Sigmoid colon (tissue), 7 donors: ENCODE data around the gene ZFP92. TPM values are rescaled to one million over a fixed set of nuclear protein-coding genes. Genes with fewer than 3 reads are reported as not detected.

Experiments
- DNase-seq: peaks from one replicate; pipeline ENCODE4 v3.0.0-alpha.2; 2019
- H3K27ac ChIP-seq, 4 donors: fragments of 200-600 bp; sonication (generic); one replicate each; pipeline ENCODE4 v1.5.1; 2016 to 2019; ENCODE audit warnings: mild to moderate bottlenecking in 1 of 4
- H3K27me3 ChIP-seq, 3 donors: fragments of 200-600 bp; sonication (generic); one replicate each; pipeline ENCODE4 v1.5.1; 2019; ENCODE audit warnings: mild to moderate bottlenecking in 1 of 3
- H3K36me3 ChIP-seq, 4 donors: fragments of 200-600 bp; sonication (generic); one replicate each; pipeline ENCODE4 v1.5.1; 2016 to 2019
- H3K4me1 ChIP-seq, 4 donors: fragments of 200-600 bp; sonication (generic); one replicate each; pipeline ENCODE4 v1.5.1; 2017 to 2019
- H3K4me3 ChIP-seq, 4 donors: fragments of 200-600 bp; sonication (generic); one replicate each; pipeline ENCODE4 v1.5.1; 2017 to 2019; ENCODE audit warnings: mild to moderate bottlenecking in 2 of 4, moderate library complexity in 1 of 4
- H3K9me3 ChIP-seq, 4 donors: fragments of 200-600 bp in 3 of 4; sonication (generic) in 3 of 4; one replicate each; pipeline versions ENCODE4 v1.5.1 to v1.6.1; 2013 to 2019
- EP300 ChIP-seq, 4 donors: sonication (generic); formaldehyde crosslinking; IDR thresholded peaks; one replicate each; pipeline ENCODE4 v1.6.1; 2017; ENCODE audit warnings: antibody characterized with exemption in 4 of 4
- POLR2A ChIP-seq, 2 donors: fragments of 450-650 bp; IDR thresholded peaks; one replicate each; pipeline ENCODE4 v1.6.1; 2016; ENCODE audit warnings: antibody characterized with exemption in 2 of 2, mild to moderate bottlenecking in 2 of 2, moderate library complexity in 2 of 2
- POLR2AphosphoS5 ChIP-seq, 4 donors: sonication (generic); formaldehyde crosslinking; IDR thresholded peaks; one replicate each; pipeline ENCODE4 v1.6.1; 2017; ENCODE audit warnings: antibody characterized with exemption in 4 of 4
- WGBS, 2 donors: extraction: QIAGEN DNeasy Blood & Tissue Kit; methylation state at CpG; one replicate each; pipeline ENCODE4 v1.1.7; 2013; 5-methylcytosine and 5-hydroxymethylcytosine counted together
- intact Hi-C: fragments of 100-400 bp; cut with DNase I; formaldehyde crosslinking; loops from one replicate; pipeline ENCODE4 v1.15.1; 2023
- polyA plus RNA-seq, 3 donors: library from polyadenylated mRNA; stranded (reverse); fragments of 200-250 nt; gene quantifications; one replicate each; pipeline ENCODE4 v1.2.3, GENCODE V29; 2013
- total RNA-seq, 4 donors: library from RNA; depleted of rRNA; stranded (reverse); fragments of >200 nt; gene quantifications; one replicate each; pipeline ENCODE4 v1.1.0, GENCODE V29; 2016
- TF ChIP-seq, protein P1 (sequence below), 4 experiments: fragments of 450-650 bp in 3 of 4; fragments of 200-600 bp in 1 of 4; IDR thresholded peaks; one replicate each; pipeline ENCODE4 v1.5.1; 2016 to 2019; ENCODE audit warnings: antibody characterized with exemption in 4 of 4, mild to moderate bottlenecking in 3 of 4, moderate library complexity in 2 of 4
- donor health status: healthy with polysubstance abuse.
- donor health status: Bipolar disorder and iron deficiency.
- donor health status: healthy.

The ZFP92 gene
- total and polyA plus RNA-seq, 7 donors = 0.35 to 2.2 (median 1.9) TPM; not detected in 2

DNA sequence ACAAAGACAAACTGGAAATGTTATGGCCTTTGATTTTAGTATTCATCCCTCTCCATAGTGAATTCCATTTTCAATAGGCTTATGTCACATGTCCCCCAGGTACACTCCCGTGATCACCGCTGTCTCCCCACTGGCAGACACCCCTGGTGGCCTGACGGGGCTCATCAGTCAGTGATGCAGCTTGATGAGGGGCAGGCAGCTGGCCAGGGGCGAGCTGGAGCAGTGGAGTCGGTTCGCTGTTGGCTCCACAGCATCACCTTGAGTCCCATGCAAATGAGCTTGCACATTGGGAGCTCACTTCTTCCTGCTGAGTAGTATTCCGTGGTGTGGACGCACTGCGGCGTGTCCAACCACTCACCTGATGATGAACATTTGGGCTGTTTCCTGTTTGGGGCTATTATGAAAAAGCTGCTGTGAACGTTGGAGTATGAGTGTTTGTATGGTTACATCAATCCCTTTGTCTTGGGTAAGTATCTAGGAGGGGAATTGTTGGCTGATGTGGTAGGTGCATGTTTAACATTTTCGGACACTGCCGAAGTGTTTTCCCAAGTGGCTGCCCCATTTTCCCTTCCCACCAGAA, 29.4 kb downstream of the ZFP92 start:
- Histone ChIP-seq H3K27ac (no peak overlapping the region), H3K27me3 (no peaks in the 10 kb centered on the region), H3K36me3 (no peaks in the 10 kb centered on the region), H3K4me3 (no peak overlapping the region), H3K9me3 (peaks cover 0 to 4% (median 0%) of the 10 kb centered on the region in 4 donors), H3K4me1 (no peaks in the 10 kb centered on the region)
- intact Hi-C loops = no loop called here
- DNase-seq = peak; percentile 27
- 74 to 77% methylated on average over 13 of the region's 13 CpGs for WGBS, 2 donors
- TF ChIP-seq POLR2AphosphoS5 (IDR thresholded peaks at IDR 0.05) (no peak), POLR2A (IDR thresholded peaks at IDR 0.05) (no peak), EP300 (IDR thresholded peaks at IDR 0.05) (no peak)
- TF ChIP-seq, protein P1, sequence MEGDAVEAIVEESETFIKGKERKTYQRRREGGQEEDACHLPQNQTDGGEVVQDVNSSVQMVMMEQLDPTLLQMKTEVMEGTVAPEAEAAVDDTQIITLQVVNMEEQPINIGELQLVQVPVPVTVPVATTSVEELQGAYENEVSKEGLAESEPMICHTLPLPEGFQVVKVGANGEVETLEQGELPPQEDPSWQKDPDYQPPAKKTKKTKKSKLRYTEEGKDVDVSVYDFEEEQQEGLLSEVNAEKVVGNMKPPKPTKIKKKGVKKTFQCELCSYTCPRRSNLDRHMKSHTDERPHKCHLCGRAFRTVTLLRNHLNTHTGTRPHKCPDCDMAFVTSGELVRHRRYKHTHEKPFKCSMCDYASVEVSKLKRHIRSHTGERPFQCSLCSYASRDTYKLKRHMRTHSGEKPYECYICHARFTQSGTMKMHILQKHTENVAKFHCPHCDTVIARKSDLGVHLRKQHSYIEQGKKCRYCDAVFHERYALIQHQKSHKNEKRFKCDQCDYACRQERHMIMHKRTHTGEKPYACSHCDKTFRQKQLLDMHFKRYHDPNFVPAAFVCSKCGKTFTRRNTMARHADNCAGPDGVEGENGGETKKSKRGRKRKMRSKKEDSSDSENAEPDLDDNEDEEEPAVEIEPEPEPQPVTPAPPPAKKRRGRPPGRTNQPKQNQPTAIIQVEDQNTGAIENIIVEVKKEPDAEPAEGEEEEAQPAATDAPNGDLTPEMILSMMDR (IDR thresholded peaks at IDR 0.05) = no peak

GRCh38 chrX:153441296-153441695, 30.0 kb downstream of the ZFP92 start:
- Histone ChIP-seq H3K27me3 (no peaks in the 10 kb centered on the region), H3K4me3 (no peak overlapping the region), H3K9me3 (peaks cover 0 to 4% (median 0%) of the 10 kb centered on the region in 4 donors), H3K36me3 (no peaks in the 10 kb centered on the region), H3K27ac (no peak overlapping the region), H3K4me1 (no peaks in the 10 kb centered on the region)
- TF ChIP-seq EP300 (IDR thresholded peaks at IDR 0.05) (no peak), POLR2AphosphoS5 (IDR thresholded peaks at IDR 0.05) (no peak), POLR2A (IDR thresholded peaks at IDR 0.05) (no peak)
- TF ChIP-seq, protein P1 (IDR thresholded peaks at IDR 0.05) = no peak
- WGBS, 2 donors = 75 to 76% methylated on average over 7 of the region's 7 CpGs
- DNase-seq = no peak
- intact Hi-C loops = no loop called here

- H3K9me3 ChIP-seq = peaks cover 0 to 4% (median 0%) of the 10 kb centered on the region in 4 donors
- H3K27me3 ChIP-seq = no peaks in the 10 kb centered on the region
- intact Hi-C loops = no loop called here
- 77 to 78% methylated on average over 9 of the region's 9 CpGs for WGBS, 2 donors
- H3K27ac ChIP-seq = no peak overlapping the region
- H3K4me1 ChIP-seq = no peaks in the 10 kb centered on the region
- no peak overlapping the region for H3K4me3 ChIP-seq
- H3K36me3 ChIP-seq = no peaks in the 10 kb centered on the region
- no peak for DNase-seq
- no peak for TF ChIP-seq EP300 (IDR thresholded peaks at IDR 0.05)
- TF ChIP-seq POLR2AphosphoS5 (IDR thresholded peaks at IDR 0.05) = no peak
- TF ChIP-seq POLR2A (IDR thresholded peaks at IDR 0.05) = no peak
- TF ChIP-seq, protein P1 (IDR thresholded peaks at IDR 0.05) = no peak
Observed at GRCh38 chrX:153441981-153442380, 30.7 kb downstream of the ZFP92 start.

- no peak overlapping the region for H3K27ac ChIP-seq
- intact Hi-C loops = no loop called here
- H3K4me1 ChIP-seq = no peaks in the 10 kb centered on the region
- H3K4me3 ChIP-seq = no peak overlapping the region
- H3K9me3 ChIP-seq = peaks cover 0 to 4% (median 0%) of the 10 kb centered on the region in 4 donors
- no peaks in the 10 kb centered on the region for H3K36me3 ChIP-seq
- no peaks in the 10 kb centered on the region for H3K27me3 ChIP-seq
- no peak for DNase-seq
- 62 to 86% methylated on average over 5 of the region's 5 CpGs for WGBS, 2 donors
- TF ChIP-seq EP300 (IDR thresholded peaks at IDR 0.05) = no peak
- TF ChIP-seq POLR2A (IDR thresholded peaks at IDR 0.05) = no peak
- no peak for TF ChIP-seq POLR2AphosphoS5 (IDR thresholded peaks at IDR 0.05)
- TF ChIP-seq, protein P1 (IDR thresholded peaks at IDR 0.05) = no peak
Observed at GRCh38 chrX:153442463-153442862, 31.2 kb downstream of the ZFP92 start.
